HEK293 (cell line): Measurements from ENCODE around the gene CNTNAP4.

ENCODE experiments used
- GLIS2 ChIP-seq: fragments of 450-650 bp; formaldehyde crosslinking; IDR thresholded peaks from 2 replicates; pipeline ENCODE4 v1.5.1; 2016; ENCODE audit warnings: missing biosample characterization, missing genetic modification characterization
- PATZ1 ChIP-seq: fragments of 450-650 bp; formaldehyde crosslinking; IDR thresholded peaks from 2 replicates; pipeline ENCODE4 v1.5.1; 2016; ENCODE audit warnings: missing biosample characterization, missing genetic modification characterization
- SP2 ChIP-seq: fragments of 450-650 bp; formaldehyde crosslinking; IDR thresholded peaks from 2 replicates; pipeline ENCODE4 v1.5.1; 2016; ENCODE audit warnings: missing biosample characterization, missing genetic modification characterization
- ZBTB8A ChIP-seq: fragments of 450-650 bp; formaldehyde crosslinking; IDR thresholded peaks from 2 replicates; pipeline ENCODE4 v1.5.1; 2016; ENCODE audit warnings: missing biosample characterization, missing genetic modification characterization
- ZNF221 ChIP-seq: fragments of 450-650 bp; formaldehyde crosslinking; IDR thresholded peaks from 2 replicates; pipeline ENCODE4 v1.5.1; 2017; ENCODE audit warnings: missing biosample characterization, missing genetic modification characterization, borderline replicate concordance
- ZNF335 ChIP-seq: fragments of 450-650 bp; formaldehyde crosslinking; conservative IDR thresholded peaks from 2 replicates; pipeline ENCODE4 v1.5.1; 2016; ENCODE audit warnings: missing biosample characterization, missing genetic modification characterization
- ZNF473 ChIP-seq: fragments of 450-650 bp; formaldehyde crosslinking; IDR thresholded peaks from 2 replicates; pipeline ENCODE4 v1.5.1; 2017; ENCODE audit warnings: missing biosample characterization, missing genetic modification characterization
- ZNF610 ChIP-seq: fragments of 450-650 bp; formaldehyde crosslinking; IDR thresholded peaks from 2 replicates; pipeline ENCODE4 v1.5.1; 2016; ENCODE audit warnings: missing biosample characterization, missing genetic modification characterization, borderline replicate concordance
- TF ChIP-seq, protein P1 (sequence below): fragments of 450-650 bp; formaldehyde crosslinking; optimal IDR thresholded peaks from 2 replicates; pipeline ENCODE3; 2016; ENCODE audit warnings: missing biosample characterization, mild to moderate bottlenecking, missing genetic modification characterization
- TF ChIP-seq, protein P2 (sequence below): fragments of 450-650 bp; formaldehyde crosslinking; IDR thresholded peaks from 2 replicates; pipeline ENCODE4 v1.5.1; 2017; ENCODE audit warnings: missing biosample characterization, missing genetic modification characterization
- TF ChIP-seq, protein P3 (sequence below): fragments of 450-650 bp; formaldehyde crosslinking; IDR thresholded peaks from 2 replicates; pipeline ENCODE4; 2016; ENCODE audit warnings: missing biosample characterization, missing genetic modification characterization
- TF ChIP-seq, protein P4 (sequence below): fragments of 450-650 bp; formaldehyde crosslinking; IDR thresholded peaks from 2 replicates; pipeline ENCODE4 v1.5.1; 2016; ENCODE audit warnings: missing biosample characterization, missing genetic modification characterization

DNA sequence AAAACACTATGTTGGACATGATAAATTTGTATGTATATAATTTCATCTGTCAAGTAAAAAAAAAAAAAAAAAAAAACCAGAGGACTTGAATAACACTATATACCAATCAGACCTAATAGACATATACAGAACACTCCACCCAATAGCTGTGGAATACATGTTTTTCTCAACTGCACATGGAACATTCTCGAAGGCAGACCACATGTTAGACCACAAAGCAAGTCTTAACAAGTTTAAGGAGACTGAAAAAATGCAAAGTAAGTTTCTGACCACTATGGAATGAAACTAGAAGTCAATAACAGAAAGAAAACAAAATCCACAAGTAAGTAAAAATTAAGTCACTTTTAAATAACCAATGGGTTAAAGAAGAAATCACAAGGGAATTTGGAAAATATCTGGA lies 8.4 kb upstream of the CNTNAP4 start:
- TF ChIP-seq, protein P1, sequence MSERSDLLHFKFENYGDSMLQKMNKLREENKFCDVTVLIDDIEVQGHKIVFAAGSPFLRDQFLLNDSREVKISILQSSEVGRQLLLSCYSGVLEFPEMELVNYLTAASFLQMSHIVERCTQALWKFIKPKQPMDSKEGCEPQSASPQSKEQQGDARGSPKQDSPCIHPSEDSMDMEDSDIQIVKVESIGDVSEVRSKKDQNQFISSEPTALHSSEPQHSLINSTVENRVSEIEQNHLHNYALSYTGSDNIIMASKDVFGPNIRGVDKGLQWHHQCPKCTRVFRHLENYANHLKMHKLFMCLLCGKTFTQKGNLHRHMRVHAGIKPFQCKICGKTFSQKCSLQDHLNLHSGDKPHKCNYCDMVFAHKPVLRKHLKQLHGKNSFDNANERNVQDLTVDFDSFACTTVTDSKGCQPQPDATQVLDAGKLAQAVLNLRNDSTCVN (tag by site-specific recombination) = no peak
- TF ChIP-seq ZNF335 (tag by site-specific recombination) (no peak), ZBTB8A (tag by site-specific recombination) (no peak), GLIS2 (tag by site-specific recombination) (no peak), ZNF473 (tag by site-specific recombination) (no peak), ZNF610 (no peak), PATZ1 (tag by site-specific recombination) (no peak), ZNF221 (no peak), SP2 (no peak)
- TF ChIP-seq, protein P2, sequence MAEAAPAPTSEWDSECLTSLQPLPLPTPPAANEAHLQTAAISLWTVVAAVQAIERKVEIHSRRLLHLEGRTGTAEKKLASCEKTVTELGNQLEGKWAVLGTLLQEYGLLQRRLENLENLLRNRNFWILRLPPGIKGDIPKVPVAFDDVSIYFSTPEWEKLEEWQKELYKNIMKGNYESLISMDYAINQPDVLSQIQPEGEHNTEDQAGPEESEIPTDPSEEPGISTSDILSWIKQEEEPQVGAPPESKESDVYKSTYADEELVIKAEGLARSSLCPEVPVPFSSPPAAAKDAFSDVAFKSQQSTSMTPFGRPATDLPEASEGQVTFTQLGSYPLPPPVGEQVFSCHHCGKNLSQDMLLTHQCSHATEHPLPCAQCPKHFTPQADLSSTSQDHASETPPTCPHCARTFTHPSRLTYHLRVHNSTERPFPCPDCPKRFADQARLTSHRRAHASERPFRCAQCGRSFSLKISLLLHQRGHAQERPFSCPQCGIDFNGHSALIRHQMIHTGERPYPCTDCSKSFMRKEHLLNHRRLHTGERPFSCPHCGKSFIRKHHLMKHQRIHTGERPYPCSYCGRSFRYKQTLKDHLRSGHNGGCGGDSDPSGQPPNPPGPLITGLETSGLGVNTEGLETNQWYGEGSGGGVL = no peak
- TF ChIP-seq, protein P3, sequence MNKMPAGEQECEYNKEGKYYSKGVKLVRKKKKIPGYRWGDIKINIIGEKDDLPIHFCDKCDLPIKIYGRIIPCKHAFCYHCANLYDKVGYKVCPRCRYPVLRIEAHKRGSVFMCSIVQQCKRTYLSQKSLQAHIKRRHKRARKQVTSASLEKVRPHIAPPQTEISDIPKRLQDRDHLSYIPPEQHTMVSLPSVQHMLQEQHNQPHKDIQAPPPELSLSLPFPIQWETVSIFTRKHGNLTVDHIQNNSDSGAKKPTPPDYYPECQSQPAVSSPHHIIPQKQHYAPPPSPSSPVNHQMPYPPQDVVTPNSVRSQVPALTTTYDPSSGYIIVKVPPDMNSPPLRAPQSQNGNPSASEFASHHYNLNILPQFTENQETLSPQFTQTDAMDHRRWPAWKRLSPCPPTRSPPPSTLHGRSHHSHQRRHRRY = no peak
- TF ChIP-seq, protein P4, sequence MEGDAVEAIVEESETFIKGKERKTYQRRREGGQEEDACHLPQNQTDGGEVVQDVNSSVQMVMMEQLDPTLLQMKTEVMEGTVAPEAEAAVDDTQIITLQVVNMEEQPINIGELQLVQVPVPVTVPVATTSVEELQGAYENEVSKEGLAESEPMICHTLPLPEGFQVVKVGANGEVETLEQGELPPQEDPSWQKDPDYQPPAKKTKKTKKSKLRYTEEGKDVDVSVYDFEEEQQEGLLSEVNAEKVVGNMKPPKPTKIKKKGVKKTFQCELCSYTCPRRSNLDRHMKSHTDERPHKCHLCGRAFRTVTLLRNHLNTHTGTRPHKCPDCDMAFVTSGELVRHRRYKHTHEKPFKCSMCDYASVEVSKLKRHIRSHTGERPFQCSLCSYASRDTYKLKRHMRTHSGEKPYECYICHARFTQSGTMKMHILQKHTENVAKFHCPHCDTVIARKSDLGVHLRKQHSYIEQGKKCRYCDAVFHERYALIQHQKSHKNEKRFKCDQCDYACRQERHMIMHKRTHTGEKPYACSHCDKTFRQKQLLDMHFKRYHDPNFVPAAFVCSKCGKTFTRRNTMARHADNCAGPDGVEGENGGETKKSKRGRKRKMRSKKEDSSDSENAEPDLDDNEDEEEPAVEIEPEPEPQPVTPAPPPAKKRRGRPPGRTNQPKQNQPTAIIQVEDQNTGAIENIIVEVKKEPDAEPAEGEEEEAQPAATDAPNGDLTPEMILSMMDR (tag by site-specific recombination) = no peak
